NOMO-1 treated with dmso at 0.1 percent for 144 hours (cell line): ENCODE results near the gene SIX2.

ENCODE experiments used
- DNase-seq: peaks from one replicate; lab custom pipeline; 2025; ENCODE audit not compliant: unreplicated experiment; lab: John Stamatoyannopoulos, UW

The SIX2 gene

DNA sequence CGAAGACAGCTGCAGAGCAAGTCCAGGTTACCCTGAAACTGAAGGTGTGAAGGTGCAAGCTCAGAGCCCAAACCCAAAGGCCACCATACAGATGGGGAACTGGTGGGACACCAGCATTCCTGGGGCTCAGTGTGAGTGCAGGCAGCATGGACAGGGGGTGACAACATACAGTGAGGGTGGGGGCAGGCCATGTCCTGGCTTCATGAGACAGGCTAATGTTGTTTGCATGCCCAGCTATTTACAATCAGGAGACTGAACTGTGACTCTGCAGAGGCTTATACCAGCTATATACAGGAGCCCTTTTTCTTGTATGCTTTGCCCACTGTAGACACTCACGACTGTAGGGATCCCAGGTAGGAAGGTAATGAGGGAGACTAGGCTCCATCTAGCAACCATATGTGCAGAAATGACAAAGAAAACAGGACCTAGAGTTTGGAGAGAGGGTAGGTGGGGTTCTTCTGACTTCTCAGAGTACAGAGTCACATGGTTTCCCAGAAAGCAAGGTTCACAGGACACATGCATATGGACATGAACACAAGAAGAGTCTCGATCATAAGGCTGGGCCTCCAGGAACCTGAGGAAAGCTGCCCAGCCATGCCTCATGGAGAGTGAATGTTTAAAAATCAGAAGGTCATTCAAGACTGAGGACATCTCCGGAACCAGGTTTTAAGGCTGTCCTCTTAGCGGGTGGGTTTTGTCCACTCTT lies 41.4 kb downstream of the SIX2 start:
- no peak for DNase-seq

DNA sequence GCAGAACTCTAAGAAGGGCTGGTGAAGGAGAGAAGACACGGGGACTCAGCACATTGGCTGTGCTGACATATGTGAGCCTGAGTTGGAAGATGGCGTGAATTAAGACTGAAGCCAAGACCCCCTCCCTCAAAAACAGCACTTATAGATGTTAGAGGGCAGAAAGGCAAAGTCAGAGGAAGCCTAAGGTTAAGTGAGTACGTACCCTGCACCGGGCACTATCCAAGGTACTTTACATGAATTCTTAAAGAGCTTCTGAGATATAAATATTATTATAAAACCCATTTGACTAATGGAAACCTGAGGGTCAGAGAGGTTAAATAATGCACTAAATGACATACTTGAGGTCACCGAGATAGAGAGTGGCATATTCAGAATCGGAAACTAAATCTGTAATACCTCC lies 42.2 kb downstream of the SIX2 start:
- no peak for DNase-seq

DNA sequence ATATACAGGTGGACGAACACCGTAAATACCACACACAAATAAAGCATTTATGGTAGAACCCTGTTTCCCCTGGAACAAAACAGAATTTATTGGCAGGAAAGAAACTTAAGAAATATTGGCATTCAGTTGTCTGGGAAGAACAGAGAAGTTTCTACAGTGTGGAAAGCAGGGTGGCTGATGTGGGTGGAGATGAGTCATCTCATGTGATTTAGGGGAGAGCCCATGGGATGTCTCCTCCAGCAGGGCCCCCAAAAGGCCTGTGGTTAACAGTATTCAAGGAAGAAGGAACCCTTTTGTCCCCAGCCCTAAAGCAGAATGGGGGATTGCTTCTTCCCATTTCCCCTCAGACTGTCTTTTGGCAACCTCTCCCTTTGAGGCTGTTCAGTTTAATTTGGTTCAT lies 43.6 kb downstream of the SIX2 start:
- DNase-seq: no peak

DNA sequence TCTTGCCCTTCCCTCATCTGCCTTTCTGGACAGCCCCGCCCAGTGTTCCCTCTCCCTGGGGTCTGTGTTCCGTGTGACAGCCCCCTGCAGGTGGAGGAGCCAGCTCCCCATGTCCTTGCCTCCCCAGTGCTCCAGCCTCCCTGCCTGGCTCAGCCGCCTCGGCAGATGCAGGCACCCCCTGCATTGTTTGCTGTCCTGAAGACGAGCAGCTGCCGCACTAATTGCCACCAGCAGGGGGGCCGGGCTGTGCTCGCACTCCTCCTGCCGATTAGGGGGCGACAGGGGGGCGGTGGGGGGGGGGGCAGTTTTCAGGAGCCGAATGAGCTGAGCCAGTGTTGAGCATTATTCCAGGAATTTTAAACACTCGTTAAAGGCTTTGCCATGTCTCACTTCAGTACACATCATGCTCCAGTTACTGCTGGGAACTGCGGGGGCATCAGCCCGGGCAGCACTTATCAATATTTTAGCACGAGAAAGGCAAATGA lies 44.5 kb downstream of the SIX2 start:
- no peak for DNase-seq

DNA sequence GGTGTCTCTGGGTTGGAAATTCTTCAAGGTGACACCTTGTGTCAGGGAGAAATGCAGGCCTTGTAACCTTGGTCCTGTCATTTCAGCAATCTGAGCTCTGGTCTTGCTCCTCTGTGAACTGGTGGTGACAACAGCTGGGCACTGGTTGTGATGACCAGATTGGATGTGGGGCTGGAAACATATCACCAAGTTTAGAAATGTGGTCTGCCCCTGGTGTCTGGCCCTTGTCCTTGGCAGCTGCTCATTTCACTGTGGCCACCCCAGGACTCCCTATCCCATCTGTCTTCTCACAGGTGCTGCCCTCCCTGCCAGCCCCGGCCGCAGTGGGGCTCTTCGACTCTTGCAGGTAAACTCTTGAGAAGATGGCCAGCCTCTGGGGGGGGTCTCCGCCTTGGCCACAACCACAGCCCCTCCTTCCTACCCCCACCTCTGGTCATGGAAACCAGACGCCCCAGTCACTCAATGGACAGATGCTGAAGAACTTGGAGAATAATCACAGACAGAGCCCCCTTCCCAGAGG lies 47.0 kb downstream of the SIX2 start:
- no peak for DNase-seq

DNA sequence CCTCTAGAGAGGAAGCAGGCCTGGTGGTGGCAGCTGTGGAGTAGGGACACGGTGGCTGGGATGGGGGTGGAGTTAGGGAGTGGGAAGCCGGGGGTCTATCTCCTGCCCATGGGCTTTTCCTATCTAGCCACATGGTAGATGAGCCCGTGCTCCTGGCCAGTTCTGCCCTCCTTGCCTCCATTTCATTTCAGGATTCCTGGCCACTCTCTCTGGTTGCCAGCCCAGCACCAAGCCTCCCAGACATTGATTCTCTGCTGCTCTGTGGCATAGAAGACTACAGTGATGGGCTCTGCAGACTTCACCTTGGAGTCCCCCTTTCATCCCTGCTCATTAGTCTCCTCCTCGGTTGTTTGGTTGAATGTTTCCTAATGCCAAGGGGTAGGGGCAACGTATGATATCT lies 48.4 kb downstream of the SIX2 start:
- no peak for DNase-seq

DNA sequence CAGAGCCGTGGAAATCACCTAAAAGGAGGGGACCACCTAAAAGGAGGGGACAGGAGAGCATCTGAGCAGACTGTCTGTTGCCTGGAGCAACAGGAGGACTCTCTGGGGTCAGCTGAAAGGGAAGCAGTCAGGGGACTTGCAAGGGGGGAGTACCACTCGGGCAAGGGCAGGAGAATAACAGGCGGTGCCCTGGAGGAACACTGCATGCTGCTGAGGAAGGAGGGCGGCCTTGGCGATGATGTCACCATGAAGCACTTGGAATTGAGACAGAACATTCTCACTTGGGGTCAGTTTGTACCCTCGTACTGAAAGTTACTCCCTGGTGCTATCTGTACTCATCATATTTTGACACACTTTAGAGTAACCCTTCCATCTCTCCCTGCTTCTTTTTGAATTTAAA lies 49.4 kb downstream of the SIX2 start:
- no peak for DNase-seq

DNA sequence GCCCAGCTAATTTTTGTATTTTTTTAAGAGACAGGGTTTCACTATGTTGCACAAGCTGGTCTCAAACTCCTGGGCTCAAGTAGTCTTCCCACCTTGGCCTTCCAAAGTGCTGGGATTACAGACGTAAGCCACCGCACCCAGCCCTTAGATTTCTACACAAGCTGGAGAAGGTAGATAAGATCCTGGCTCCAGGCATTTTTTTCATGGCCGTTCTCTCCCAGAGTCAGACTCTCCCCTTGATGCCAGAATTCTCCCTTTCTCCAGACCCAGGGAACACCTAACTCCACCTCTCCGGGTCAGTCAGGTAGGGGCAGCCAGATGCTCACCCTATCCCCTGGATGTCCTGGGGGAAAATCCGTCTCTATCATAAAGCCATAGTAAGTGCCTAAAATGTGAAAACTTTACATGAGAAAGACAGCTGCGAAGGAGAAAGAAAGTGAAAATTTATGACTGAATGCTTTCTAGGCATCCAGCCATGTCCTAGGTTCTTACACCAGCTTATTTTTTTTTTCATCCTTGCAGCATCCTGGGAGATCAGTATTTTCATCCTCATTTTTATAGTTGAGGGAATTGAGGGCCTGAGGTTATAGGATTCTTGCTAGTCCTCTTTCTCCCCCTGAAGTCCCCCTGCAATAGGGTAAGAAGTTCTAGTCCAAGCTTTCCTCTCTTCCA lies 51.5 kb downstream of the SIX2 start:
- no peak for DNase-seq

DNA sequence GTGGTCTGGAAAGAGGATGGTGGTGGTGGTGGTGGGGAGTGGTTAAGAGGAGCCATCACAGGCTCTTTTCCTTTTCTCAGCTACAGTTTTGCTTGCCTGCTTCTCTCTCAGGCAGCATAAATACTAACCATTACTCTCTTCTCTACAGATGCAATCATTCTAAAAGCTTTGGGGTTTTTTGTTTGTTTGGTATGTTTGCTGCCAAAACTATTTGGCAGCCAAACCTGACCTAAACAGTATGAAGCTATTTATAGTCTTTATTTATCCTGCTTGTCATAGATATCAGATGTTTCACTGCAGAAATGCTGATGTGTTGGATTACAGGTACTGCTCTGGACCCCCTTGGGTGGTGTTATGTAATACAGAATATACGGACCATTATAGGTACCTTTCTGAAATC lies 52.4 kb downstream of the SIX2 start:
- no peak for DNase-seq

DNA sequence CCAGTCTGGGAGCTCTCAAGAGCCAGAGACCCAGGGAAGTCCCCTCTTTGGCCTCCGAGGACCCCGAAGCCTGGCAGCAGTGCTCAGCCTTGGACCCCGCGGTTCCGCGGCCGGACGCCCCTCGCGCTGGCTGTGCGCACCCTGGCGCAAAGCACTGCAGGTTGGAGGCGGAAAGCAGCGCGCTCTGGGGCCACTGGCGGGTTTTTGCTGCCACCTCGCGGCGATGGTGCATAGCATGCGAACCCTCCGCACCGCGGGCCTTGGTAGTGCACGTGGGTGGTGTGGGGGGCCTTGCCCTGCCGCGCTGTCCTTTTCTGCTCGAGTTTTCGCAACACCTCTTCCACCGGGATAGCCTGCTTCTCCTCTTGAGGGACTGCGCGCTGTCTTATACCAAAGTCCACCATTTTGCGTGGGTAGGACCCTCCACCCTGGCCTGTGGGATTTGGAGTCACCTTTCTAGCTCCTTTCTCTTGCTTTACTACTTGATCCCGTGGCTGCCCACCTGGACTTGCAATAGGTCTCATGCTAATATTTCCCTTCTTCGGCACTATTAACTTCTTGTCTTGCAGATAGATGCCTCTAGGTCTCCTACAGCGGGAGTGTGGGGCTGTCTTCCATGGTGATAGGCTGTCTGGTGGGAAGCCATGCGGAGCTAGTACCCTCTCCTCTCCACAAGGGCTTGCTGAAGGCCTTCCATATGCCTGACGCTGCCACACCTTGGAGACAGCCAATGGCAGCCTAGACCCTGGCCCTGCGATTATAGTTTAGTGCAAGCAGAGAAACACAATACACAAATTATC lies 53.5 kb downstream of the SIX2 start:
- DNase-seq: peak; percentile 26
